GM18526 (cell line): Measurements from ENCODE around the gene GPATCH2.

Experiments
- POLR2A ChIP-seq: IDR thresholded peaks from 3 replicates; pipeline ENCODE4 v1.6.1; 2011; ENCODE audit not compliant: insufficient read length; ENCODE audit errors: extremely low read depth

The GPATCH2 gene

DNA sequence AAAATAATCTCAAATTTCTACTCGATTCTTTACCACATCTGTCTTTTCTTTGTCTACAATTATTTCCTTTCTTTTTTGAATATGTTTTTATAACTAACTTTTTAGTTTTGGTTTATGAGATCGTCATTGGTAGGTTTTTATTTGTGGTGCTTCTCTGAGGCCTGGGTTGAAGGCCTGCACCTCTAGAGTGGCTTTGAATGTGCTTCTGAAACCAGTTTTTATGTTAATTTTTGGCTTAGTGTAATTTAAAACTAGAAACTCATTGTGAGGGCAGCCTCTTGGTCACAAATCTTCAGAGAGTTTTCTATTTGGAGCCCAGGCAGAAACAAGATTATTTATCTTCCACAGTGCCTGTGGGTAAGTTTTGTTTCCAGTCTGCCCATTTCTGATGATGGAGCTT, 187.0 kb downstream of the GPATCH2 start:
- no peak for TF ChIP-seq POLR2A

DNA sequence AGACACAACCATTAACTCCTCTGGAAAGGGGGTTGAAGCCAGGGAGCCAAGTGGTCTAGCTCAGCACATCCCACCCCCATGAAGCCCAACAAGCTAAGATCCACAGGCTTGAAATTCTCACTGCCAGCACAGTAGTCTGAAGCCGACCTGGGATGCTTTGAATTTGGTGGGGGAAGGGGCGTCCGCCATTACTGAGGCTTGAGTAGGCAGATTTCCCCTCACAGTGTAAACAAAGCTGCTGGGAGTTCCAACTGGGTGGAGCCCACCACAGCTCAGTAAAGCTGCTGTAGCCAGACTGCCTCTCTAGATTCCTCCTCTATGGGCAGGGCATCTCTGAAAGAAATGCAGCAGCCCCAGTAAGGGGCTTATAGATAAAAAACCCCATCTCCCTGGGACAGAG, 193.5 kb downstream of the GPATCH2 start:
- no peak for TF ChIP-seq POLR2A

DNA sequence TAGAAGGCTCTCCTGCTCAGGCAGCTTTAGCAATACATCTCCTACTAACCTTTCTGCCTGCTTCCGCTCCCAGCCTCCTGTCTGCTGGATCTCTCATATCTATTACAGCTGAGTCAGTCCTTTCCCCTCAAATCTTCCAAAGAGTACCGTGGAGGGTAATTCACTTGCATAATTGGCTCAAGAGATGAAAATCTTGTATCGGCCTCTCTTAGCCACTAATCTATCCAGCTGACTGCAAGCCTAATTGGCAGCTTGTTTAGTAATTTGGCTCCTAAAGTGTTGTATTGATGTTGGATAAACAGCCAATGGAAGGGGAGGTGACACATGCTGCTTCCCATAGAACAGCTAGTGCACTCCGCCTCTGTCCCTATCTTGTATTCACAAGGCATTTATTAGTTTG, 195.7 kb downstream of the GPATCH2 start:
- TF ChIP-seq POLR2A, result no peak

- TF ChIP-seq POLR2A, result no peak
Measured at GRCh38 chr1:217433664-217434063, 197.2 kb downstream of the GPATCH2 start.

DNA sequence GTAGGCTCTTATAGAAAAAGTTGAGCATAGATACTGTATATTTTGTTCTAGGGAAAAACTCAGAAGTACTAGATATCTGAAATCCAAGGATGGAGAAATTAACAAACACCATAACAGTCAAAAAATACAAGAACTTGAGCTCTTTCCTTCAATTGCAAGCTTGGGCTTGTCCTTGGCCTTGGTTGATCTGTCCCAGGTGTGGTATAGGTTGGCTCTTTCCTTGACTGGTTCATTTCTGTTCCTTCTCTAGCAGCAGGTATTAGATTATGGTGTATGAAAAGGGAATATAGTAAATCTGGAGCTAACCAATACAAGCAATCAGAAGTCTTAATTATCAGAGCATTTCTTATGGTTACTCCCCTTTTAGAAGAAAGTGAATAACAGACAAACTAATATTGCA, 198.6 kb downstream of the GPATCH2 start:
- no peak for TF ChIP-seq POLR2A

GRCh38 chr1:217431395-217431794, 199.5 kb downstream of the GPATCH2 start:
- TF ChIP-seq POLR2A, result no peak

GRCh38 chr1:217425422-217425821, 205.5 kb downstream of the GPATCH2 start:
- TF ChIP-seq POLR2A, result no peak

- TF ChIP-seq POLR2A, result no peak
Measured at GRCh38 chr1:217419194-217419551, 211.7 kb downstream of the GPATCH2 start.

DNA sequence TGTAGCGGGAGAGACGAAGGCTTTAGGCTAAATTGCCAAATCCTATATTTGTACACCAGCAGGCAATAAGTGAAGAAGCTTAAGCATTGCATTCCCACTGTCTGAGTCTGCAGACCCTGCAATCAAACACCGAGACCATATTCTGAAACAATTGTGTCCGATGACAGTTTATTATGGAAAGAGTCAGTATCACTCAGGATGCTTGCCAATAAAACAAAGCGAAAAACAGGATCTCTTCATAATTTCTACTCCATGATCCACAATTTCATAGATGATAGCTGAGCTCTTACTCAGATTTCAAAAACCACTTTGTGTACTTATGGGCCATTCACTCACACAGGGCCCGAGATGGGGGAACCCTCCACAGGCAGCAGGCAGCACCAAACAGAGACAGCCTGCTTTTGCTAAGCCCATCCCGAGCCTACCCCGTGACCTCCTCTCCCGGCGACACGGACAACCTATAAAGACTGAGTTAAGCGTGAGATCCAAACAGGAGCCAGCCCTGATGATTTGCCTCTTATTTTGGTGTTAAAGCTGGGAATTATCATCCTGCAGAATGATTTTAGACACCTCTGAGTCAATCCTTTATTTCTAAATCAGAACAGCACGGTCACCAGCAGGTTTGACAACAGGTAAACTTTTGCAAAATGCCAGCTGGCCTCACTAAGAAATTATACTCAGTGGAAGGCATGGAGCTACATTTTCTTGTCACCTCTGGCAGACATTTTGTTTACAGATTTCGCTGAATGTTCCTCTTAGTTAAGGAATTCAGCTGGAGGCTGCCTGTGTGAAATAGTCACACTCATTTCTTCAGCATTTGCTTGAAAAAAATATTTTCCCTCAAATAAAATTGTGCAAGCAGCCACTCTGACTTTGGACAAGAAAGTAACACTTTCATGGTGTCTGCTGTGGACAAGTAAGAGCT, 212.4 kb downstream of the GPATCH2 start:
- TF ChIP-seq POLR2A, result no peak

DNA sequence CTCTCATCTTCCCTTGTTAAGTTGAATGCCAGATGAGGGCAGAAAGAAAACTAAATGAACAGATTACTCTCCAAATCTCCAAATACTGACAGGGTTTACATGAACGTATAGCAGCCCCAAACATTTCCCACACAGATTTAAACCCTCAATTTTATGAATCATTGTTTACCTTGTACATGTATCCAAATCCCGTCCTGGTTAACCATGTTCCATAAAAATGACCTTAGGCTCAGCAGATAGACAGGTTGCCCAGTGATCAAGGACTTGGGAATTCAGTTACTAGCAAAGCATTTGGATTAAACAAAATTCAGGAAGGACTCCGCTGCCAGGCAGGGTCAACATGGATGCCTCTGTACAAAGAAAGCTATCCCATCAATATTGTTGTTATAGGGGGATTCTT, 213.5 kb downstream of the GPATCH2 start:
- TF ChIP-seq POLR2A, result no peak

DNA sequence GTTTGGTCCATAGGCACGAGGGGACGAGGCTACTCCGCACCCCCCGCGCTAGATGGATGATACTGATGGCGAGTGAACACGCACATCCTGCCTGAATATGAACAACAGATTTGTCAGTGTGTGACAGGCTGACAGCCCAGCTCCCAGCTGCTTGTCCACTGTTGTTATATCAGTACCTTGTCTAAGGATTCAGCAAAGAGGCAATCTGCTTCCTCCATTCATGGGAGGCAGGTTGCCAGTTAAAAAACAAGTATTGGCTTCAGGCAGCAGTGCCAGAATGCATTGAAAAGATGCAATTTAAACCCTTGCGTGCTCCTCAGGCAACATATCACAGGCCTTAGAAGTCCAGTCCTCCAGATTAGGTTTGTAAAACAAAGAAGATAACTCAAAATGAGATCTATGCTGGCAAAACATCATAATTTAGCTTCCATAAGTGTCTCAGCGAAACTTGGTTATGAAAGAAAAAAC, 223.3 kb downstream of the GPATCH2 start:
- TF ChIP-seq POLR2A, result no peak

GRCh38 chr1:217403026-217403720, 227.7 kb downstream of the GPATCH2 start:
- no peak for TF ChIP-seq POLR2A

DNA sequence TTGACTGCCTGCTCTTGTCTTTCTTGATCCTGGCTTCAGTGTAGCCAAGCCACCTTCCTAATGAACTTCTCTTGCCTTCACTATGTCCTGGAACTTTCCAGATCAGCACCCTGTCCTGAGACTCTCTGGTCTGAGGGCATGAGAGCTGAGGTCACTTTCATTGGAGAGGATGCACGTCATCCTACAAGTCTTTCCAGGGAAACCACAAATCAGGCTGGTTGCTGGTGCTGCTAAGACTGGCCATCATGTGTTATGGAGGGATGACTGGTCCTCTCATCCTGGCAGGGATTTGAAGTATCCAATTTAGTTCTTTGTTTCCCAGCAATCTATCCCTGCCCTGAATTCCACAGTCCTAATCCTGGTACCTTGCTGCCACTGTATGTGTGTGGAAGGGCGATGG, 228.6 kb downstream of the GPATCH2 start:
- TF ChIP-seq POLR2A, result no peak

DNA sequence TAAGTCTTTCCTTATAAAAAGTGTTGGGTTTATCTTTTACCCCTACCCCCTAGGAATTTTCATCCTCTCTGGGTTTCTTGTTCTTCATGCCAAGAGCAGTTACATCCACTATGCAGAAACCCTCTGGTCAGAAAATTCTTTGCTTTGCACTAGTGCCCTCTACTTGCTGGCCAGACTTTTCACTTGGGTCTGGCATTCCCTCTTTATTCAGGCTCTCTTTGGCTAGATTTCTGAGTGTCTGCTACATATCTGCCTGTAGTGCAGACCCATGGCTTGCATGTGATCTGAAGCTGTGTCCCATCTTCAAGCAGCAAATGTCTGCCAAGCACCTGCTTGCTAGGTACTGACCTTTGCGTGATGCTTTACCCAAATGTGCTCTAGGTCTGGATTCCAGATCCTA, 237.0 kb downstream of the GPATCH2 start:
- no peak for TF ChIP-seq POLR2A

DNA sequence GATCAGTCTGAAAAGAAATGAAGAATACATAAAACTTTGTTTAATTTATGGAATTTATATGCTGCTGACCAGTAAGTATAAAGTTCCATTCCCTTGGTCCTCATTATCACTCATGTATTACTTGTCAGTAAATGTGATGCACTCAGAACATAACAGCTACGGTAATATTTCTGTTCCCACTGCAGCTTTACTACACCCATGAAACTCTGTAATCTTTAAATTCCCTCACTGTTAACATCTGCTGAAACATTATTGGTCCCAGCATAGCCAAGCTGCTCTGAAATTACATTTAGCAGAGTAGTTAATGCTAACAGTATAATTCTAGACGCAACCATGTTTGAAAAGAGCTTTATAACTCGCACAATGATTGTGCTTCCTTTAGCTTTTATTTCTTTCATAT, 238.4 kb downstream of the GPATCH2 start:
- no peak for TF ChIP-seq POLR2A

GRCh38 chr1:217389895-217390294, 241.0 kb downstream of the GPATCH2 start:
- TF ChIP-seq POLR2A, result no peak

- no peak for TF ChIP-seq POLR2A
Measured at GRCh38 chr1:217388522-217389065, 242.3 kb downstream of the GPATCH2 start.

- TF ChIP-seq POLR2A, result no peak
Measured at GRCh38 chr1:217379336-217379735, 251.6 kb downstream of the GPATCH2 start.
